GM19328 (cell line): ENCODE measurements around the gene RC3H1.
"Not testable (repeated sequence)": the region's sequence is repeated elsewhere in the genome, so short reads cannot be mapped to it uniquely, and the experiment has no call there.

Experiments
- ATAC-seq: cut with Tn5 transposase; IDR thresholded peaks from one replicate; pipeline ENCODE4 v1.9.1; 2021; ENCODE audit warnings: mild to moderate bottlenecking, moderate library complexity; ENCODE audit not compliant: unreplicated experiment

Gene RC3H1

DNA sequence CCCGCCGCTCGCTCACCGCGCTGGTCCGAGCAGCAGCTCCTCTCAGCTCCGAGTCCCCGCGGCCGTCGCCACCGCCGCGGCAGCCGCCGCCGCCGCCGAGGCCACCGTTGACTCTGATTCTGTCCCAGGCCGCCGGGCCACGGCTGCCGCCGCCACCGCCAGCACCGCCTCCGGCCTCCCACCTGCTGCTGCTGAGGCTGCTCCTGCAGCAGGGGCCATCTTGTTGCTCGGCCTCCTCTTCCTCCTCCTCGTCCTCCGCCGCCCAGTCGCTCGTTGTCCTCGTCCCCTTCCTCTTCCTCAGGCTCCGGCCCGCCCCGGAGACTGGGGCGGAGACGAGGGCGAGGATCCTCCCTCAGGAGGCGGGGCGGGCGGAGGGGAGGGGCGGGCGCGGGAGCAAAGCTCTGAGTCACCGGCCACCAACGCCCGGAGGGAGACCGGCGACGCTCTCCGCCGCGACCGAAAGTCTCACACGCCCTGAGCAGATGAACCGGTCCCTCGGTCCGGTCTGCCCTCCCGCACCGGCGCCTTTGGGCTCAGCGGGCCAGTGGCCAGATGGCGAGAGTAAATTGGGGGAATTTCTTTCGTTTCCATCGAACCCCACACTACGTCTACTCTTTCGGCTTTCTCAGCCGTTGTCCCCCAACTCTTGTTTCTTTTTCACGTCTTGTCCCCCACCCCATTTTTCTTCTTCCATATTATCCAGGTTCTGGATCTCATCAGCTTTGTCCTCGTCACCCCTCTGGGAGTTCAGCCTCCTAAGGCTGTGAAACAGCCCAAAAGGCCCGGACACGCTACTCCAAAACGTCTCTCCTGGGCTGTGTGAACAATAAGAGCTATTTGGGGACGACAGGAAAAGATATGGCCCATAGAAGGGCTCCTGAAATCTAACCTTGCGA lies at the start of gene RC3H1:
Gene RC3H1 (minus strand): TSS at position 278 of the 896 bp plus-strand sequence. CDS start 29,372 bp downstream, outside the sequence.
- peak; percentile 83 for ATAC-seq

GRCh38 chr1:174070614-174071013 lies 48.5 kb upstream of the RC3H1 start:
- no peak for ATAC-seq

GRCh38 chr1:174068000-174068399 lies 45.8 kb upstream of the RC3H1 start:
- ATAC-seq, result no peak

DNA sequence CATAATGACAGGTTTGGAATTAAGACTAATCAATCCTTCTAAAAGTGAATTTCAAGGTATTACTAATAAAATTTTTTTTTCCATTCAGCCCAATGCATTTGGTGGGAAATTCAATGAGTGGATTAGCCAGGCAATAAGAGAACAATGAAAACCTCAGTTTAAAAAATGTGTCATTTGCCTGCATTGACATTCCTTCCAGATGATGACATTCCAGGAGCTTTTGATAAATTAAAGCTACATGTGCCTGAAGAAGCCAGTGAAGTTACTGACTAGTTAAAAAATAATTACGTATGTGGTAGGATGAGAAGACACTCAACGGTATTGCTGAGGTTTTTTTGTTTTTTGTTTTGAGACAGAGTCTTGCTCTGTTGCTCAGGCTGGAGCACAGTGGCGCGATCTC lies 37.9 kb upstream of the RC3H1 start:
- ATAC-seq, result no peak

- no peak for ATAC-seq
Measured at GRCh38 chr1:174058624-174059023, 36.5 kb upstream of the RC3H1 start.

DNA sequence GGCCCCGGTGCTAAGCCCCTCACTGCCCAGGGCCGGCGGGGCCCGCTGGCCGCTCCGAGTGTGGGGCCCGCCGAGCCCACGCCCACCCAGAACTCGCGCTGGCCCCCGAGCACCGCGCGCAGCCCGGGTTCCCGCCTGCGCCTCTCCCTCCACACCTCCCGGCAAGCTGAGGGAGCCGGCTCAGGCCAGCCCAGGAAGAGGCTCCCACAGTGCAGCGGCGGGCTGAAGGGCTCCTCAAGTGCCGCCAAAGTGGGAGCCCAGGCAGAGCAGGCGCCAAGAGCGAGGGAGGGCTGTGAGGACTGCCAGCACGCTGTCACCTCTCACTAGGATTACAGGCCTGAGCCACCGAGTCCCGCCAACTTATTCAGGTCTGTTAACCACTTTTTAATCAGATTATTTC lies 34.5 kb upstream of the RC3H1 start:
- ATAC-seq, result not testable (repeated sequence)

GRCh38 chr1:174055797-174056196 lies 33.6 kb upstream of the RC3H1 start:
- not testable (repeated sequence) for ATAC-seq

- ATAC-seq, result no peak
Measured at GRCh38 chr1:174053826-174054225, 31.7 kb upstream of the RC3H1 start.

- ATAC-seq, result no peak
Measured at GRCh38 chr1:174052621-174053020, 30.5 kb upstream of the RC3H1 start.

GRCh38 chr1:174051956-174052355 lies 29.8 kb upstream of the RC3H1 start:
- no peak for ATAC-seq

DNA sequence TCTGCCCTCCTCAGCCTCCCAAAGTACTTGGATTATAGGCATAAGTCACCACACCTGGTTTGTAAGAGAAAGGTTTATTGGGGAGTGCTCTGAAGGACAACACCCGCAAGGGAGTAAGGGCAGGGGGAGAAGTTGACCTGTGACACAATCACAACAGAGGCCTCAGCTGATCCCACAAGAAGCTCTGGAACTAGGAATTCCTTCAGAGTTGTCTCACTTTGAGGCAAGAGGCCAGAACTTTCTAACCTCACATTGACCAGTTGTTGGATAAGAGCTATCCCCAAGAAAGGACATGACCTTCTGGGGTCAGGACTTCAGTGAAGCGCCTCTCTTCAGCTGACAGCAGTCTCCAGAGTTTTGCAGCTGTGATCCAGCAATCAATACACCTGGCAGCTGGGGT lies 27.4 kb upstream of the RC3H1 start:
- no peak for ATAC-seq

DNA sequence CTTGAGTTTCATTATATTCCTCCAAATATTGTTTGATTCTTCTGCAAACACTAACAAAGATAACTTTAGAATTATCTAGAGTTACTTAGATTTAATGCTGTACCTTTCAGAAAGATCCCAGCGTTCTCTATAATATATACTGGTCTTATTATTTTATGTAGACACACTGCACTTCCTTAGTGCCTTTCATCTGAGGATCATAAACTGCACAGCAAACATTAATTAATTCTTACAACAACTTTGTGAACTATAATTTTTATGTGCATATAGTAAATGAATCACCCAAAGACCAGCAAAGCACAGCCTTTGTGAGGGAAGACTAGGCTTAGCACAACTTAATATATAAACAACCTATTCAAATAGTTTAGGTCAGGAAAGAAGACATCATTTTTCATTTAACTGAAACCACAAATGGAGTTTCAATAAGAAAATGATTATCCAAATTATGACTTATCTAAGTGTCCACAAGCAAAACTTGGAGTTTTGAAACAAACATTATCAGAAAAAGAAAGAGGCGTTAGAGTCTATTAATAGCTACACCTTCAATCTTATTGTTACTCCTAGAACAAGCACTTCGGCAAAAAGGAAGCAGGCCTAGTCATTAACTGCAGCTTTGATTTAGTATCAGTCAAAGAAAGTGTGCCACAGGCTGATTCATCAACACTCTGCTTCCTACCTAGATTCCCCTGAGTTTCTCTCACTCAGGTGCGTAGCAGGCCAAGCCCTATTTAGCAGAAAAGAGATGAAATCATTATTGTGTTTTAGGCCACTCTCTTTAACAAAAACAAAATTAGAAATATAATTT lies 22.5 kb upstream of the RC3H1 start:
- ATAC-seq, result no peak

DNA sequence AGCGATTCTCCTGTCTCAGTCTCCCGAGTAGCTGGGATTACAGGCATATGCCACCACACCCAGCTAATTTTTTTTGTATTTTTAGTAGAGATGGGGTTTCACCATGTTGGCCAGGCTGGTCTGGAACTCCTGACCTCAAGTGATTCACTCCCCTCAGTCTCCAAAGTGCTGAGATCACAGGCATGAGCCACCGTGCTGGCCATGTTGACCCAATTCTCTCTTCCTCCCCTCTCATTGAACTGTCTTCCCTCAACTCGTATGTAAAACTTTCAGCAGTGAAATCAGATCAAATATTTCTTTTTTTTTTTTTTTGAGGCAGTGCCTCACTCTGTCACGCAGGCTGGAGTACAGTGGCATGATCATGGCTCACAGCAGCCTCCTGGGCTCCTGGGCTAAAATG lies 20.4 kb upstream of the RC3H1 start:
- ATAC-seq, result not testable (repeated sequence)

DNA sequence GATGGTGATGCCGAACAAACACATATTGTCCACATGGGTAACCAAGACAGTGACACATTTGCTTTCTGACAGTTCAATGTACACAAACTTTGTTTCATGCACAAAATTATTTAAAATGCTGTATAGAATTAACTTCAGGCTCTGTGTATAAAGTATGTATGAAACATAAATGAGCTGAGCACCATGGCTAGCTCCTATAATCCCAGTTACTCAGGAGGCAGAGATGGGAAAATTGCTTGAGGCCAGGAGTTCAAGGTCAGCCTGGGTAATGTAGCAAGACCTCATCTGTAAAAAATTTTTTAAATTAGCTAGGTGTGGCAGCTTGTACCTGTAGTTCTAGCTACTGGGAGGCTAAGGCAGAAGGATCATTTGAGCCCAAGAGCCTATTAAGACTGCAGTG lies 19.2 kb upstream of the RC3H1 start:
- ATAC-seq, result no peak

GRCh38 chr1:174040387-174040786 lies 18.2 kb upstream of the RC3H1 start:
- no peak for ATAC-seq

GRCh38 chr1:174039027-174039426 lies 16.9 kb upstream of the RC3H1 start:
- no peak for ATAC-seq

GRCh38 chr1:174036798-174037197 lies 14.6 kb upstream of the RC3H1 start:
- ATAC-seq, result no peak

- ATAC-seq, result no peak
Measured at GRCh38 chr1:174036204-174036603, 14.0 kb upstream of the RC3H1 start.

DNA sequence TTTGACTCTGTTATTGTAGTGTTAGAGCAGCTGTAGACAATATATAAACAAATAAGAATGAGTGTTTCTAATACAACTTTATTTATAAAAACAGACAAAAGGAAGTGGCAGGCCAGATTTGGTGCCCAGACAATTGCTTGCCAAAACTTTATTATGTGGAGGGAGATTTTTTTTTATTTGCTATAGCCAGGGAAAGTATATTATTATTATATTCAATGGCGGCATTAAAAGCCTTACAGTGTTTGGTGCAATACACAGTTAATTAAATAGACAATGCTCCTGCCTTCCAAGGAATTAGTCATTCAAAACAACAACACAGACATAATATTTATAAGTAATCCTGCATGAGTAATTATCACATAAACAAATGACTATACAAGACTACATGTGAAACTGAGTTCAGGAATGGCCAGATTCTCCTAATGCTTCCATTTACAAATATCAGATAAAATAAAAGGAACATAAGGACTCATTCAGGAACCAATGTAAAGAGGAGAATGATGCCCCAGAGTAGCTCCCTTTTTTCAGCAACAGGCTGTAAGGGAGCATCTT lies 10.6 kb upstream of the RC3H1 start:
- ATAC-seq, result no peak

DNA sequence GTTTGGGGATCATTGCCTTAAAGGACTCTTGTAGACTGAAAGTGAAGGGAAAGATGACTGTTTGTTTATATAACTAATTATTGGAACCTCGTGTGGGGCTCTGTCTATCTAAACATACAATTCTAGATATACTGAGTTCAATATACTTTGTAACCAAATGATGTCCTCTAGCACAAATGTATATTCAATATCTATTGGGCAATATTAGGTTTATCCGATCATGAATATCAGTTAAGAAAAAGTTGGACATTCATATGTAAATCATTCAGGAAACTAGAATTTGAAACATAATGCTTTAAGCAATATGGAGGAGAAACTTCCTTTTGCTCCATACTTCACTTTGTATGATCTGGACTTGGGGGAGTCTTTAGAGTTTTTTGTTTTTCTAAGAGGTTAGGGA lies 8.9 kb upstream of the RC3H1 start:
- no peak for ATAC-seq

GRCh38 chr1:174028495-174028894 lies 6.3 kb upstream of the RC3H1 start:
- ATAC-seq, result no peak

DNA sequence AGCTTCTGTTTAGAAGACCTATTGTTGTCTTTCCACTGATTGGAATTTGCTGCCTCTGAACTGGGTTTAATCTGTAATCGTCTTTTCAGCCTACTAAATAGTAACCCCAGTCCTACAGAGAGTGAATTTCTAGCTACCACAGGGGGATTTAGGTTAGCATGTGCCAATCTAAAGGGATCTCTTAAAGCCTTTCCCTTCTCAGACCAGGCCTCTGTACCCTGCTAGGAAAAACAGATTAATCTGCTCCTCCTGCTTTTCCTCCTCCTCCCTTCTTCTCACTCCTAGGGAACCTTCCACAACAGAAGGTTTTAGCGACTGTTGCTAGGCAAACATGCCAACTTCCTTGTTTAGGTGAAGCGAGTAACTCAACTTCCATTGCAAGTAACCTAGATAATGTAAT lies 1.3 kb upstream of the RC3H1 start:
- ATAC-seq, result no peak
